K562 (cell line): ENCODE measurements around the gene ZNF865. TPM values are rescaled to one million over a fixed set of nuclear protein-coding genes. Genes with fewer than 3 reads are reported as not detected.
A peak's percentile ranks its signal among the peaks of the same experiment; 100 is the strongest.

ENCODE experiments used
- ATF3 ChIP-seq, 2 experiments: fragments of 450-650 bp in 1 of 2; sonication (generic) in 1 of 2; formaldehyde crosslinking in 1 of 2; IDR thresholded peaks in 1 of 2; conservative IDR thresholded peaks in 1 of 2; 2 replicates each; pipeline versions ENCODE4 v1.6.1 to v1.8.1; 2016 to 2023; ENCODE audit warnings: mild to moderate bottlenecking in 2 of 2, moderate library complexity in 2 of 2, inconsistent platforms in 1 of 2, missing genetic modification reagents in 1 of 2
- CREB3 ChIP-seq: fragments of 450-650 bp; conservative IDR thresholded peaks from 2 replicates; pipeline ENCODE4 v1.6.1; 2016; ENCODE audit warnings: missing genetic modification characterization, low read depth, mild to moderate bottlenecking, missing compliant biosample characterization, moderate library complexity
- CTBP1 ChIP-seq: fragments of 450-650 bp; IDR thresholded peaks from 2 replicates; pipeline ENCODE4 v1.6.1; 2016; ENCODE audit warnings: borderline replicate concordance
- ERF ChIP-seq: fragments of 450-650 bp; formaldehyde crosslinking; IDR thresholded peaks from 2 replicates; pipeline ENCODE4 v1.4.0; 2020; ENCODE audit warnings: mild to moderate bottlenecking, mixed read lengths
- ESRRA ChIP-seq: fragments of 450-650 bp; IDR thresholded peaks from 2 replicates; pipeline ENCODE4 v1.6.1; 2014; ENCODE audit warnings: low read depth, mild to moderate bottlenecking, moderate library complexity, borderline replicate concordance
- GATAD2A ChIP-seq: fragments of 450-650 bp; IDR thresholded peaks from 2 replicates; pipeline ENCODE4 v1.6.1; 2017
- GTF2E2 ChIP-seq: fragments of 200-800 bp; sonication (Bioruptor generic); IDR thresholded peaks from 2 replicates; pipeline ENCODE4 v1.6.1; 2016; ENCODE audit warnings: missing genetic modification characterization, missing compliant biosample characterization
- HNRNPL ChIP-seq: fragments of 200-400 bp; formaldehyde crosslinking; IDR thresholded peaks from 2 replicates; pipeline ENCODE4 v1.6.1; 2017; ENCODE audit warnings: low read depth, mild to moderate bottlenecking, low read length
- PBX2 ChIP-seq, 2 experiments: IDR thresholded peaks in 1 of 2; conservative IDR thresholded peaks in 1 of 2; 2 replicates each; pipeline ENCODE4 v1.6.1; 2016; ENCODE audit warnings: low read depth in 2 of 2, mild to moderate bottlenecking in 1 of 2, missing compliant biosample characterization in 1 of 2, missing genetic modification characterization in 1 of 2, moderate library complexity in 1 of 2
- PHF20 ChIP-seq: fragments of 450-650 bp; IDR thresholded peaks from 2 replicates; pipeline ENCODE4 v1.6.1; 2018; ENCODE audit not compliant: partially characterized antibody
- POLR2G ChIP-seq: fragments of 200-400 bp; formaldehyde crosslinking; IDR thresholded peaks from 2 replicates; pipeline ENCODE4 v1.6.1; 2017; ENCODE audit warnings: low read depth, mild to moderate bottlenecking, antibody characterized with exemption, low read length, moderate library complexity
- POLR3A ChIP-seq: IDR thresholded peaks from 2 replicates; pipeline ENCODE4 v1.6.1; 2011; ENCODE audit warnings: borderline replicate concordance, mild to moderate bottlenecking, moderate library complexity; ENCODE audit not compliant: insufficient read length, insufficient read depth; ENCODE audit errors: extremely low read depth
- POLR3G ChIP-seq: IDR thresholded peaks from 2 replicates; pipeline ENCODE4 v1.6.1; 2011; ENCODE audit not compliant: insufficient read length, insufficient replicate concordance; ENCODE audit errors: extremely low read depth
- RBM14 ChIP-seq: fragments of 200-400 bp; formaldehyde crosslinking; IDR thresholded peaks from 2 replicates; pipeline ENCODE4 v1.6.1; 2018; ENCODE audit warnings: low read depth, mild to moderate bottlenecking, low read length, moderate library complexity, borderline replicate concordance; ENCODE audit not compliant: insufficient read depth
- RFX5 ChIP-seq: IDR thresholded peaks from 2 replicates; pipeline ENCODE4 v1.6.1; 2011; ENCODE audit warnings: low read depth, mild to moderate bottlenecking, improper control_type of control experiment, low read length
- RNF2 ChIP-seq: sonication (generic); IDR thresholded peaks from 2 replicates; pipeline ENCODE4 v1.6.1; 2016
- SOX6 ChIP-seq: fragments of 450-650 bp; IDR thresholded peaks from 2 replicates; pipeline ENCODE4 v1.6.1; 2014; ENCODE audit warnings: mild to moderate bottlenecking
- SREBF1 ChIP-seq: fragments of 150-350 bp; IDR thresholded peaks from 2 replicates; pipeline ENCODE4 v1.6.1; 2014; ENCODE audit warnings: antibody characterized with exemption, low read depth, low read length, borderline replicate concordance
- TFAP4 ChIP-seq: sonication (generic); formaldehyde crosslinking; IDR thresholded peaks from 2 replicates; pipeline ENCODE4 v1.8.0; 2022; ENCODE audit warnings: missing genetic modification reagents, mild to moderate bottlenecking, moderate library complexity, borderline replicate concordance
- TGIF2 ChIP-seq: sonication (generic); formaldehyde crosslinking; IDR thresholded peaks from 2 replicates; pipeline ENCODE4 v1.8.1; 2022; ENCODE audit warnings: mild to moderate bottlenecking, missing genetic modification reagents, moderate library complexity
- ZNF583 ChIP-seq: fragments of 250-450 bp; sonication (Bioruptor Pico); IDR thresholded peaks from 2 replicates; pipeline ENCODE4 v1.4.0; 2020
- polyA plus RNA-seq, 8 experiments: library from polyadenylated mRNA; depleted of rRNA in 4 of 8; stranded (reverse) in 5 of 8; unstranded in 3 of 8; fragments of >200 nt; fragmentation: Nextera tagmentation in 2 of 8; fragmentation: Illumina TruSeq in 1 of 8; extraction: Ambion mirVana in 2 of 8; extraction: Trizol in 1 of 8; gene quantifications; 2 replicates each; pipeline versions ENCODE4 v1.2.1 to v1.2.3, GENCODE V29; 2011 to 2014; ENCODE audit warnings: inconsistent platforms in 1 of 8, missing spikeins in 1 of 8
- total RNA-seq, 7 experiments: library from RNA; depleted of rRNA in 6 of 7; stranded (reverse); fragments of >200 nt in 6 of 7; fragmentation: Illumina TruSeq in 2 of 7; extraction: Trizol in 2 of 7; gene quantifications; 2 replicates each; pipeline versions ENCODE4 v1.2.1 to v1.2.3, GENCODE V29; 2011 to 2021; ENCODE audit warnings: low replicate concordance in 1 of 7

Gene ZNF865
- total and polyA plus RNA-seq, 9 of the 15 experiments (the other 6 are each of a cell fraction or from before 2014, with no cell fraction given), result 0.40 to 18.8 (median 1.6) TPM; not detected in 2

GRCh38 chr19:55581145-55581822 is 24.2 kb upstream of the ZNF865 start (continued):
- TF ChIP-seq CTBP1, result no peak
- no peak for TF ChIP-seq ZNF583 (CRISPR knock-in tag)
- TF ChIP-seq SREBF1, result no peak
- no peak for TF ChIP-seq ATF3 (IDR thresholded peaks at IDR 0.05)
- TF ChIP-seq ATF3 (CRISPR knock-in tag; conservative IDR thresholded peaks at IDR 0.05), result no peak
- TF ChIP-seq POLR3A, result no peak
- TF ChIP-seq PHF20, result no peak
- no peak for TF ChIP-seq GTF2E2
- no peak for TF ChIP-seq TFAP4 (CRISPR knock-in tag)
- no peak for TF ChIP-seq GATAD2A
- no peak for TF ChIP-seq POLR3G
- TF ChIP-seq HNRNPL, result no peak
- TF ChIP-seq ESRRA, result no peak; the same call in 1 of the 2 replicates
- TF ChIP-seq CREB3 (tag), result no peak
- no peak for TF ChIP-seq POLR2G
- TF ChIP-seq SOX6, result no peak
- no peak for TF ChIP-seq RNF2
- TF ChIP-seq RFX5, result no peak
- TF ChIP-seq TGIF2 (CRISPR knock-in tag), result no peak
- no peak for TF ChIP-seq ERF (CRISPR knock-in tag)
- TF ChIP-seq PBX2 (CRISPR knock-in tag; IDR thresholded peaks at IDR 0.05; ENCODE audit: low read depth), result no peak
- peak; percentile 48 for TF ChIP-seq PBX2 (tag; conservative IDR thresholded peaks at IDR 0.05; ENCODE audit: low read depth)
- no peak for TF ChIP-seq RBM14
